Stimulated activated CD4-positive, alpha-beta T cell treated with anti-CD3 and anti-CD28 coated beads, Interleukin-15, amount 100 ng/mL, for 48 hours (primary cell): ENCODE measurements around the gene PANK1.

Experiments
- DNase-seq, 2 donors: peaks; one replicate each; pipeline ENCODE4 v3.0.0-alpha.2; 2020; ENCODE audit warnings: low read depth in 2 of 2

The PANK1 gene

GRCh38 chr10:89644967-89645741 lies at the start of gene PANK1:
Gene PANK1 (minus strand): TSS chr10:89645242. CDS start chr10:89644891, 351 bp downstream.
- peak; percentile 60 to 63 for DNase-seq

GRCh38 chr10:89693176-89693575 lies 48.1 kb upstream of the PANK1 start:
- no peak for DNase-seq

- no peak for DNase-seq
Measured at GRCh38 chr10:89692416-89692815, 47.4 kb upstream of the PANK1 start.

- no peak for DNase-seq
Measured at GRCh38 chr10:89690027-89690426, 45.0 kb upstream of the PANK1 start.

- DNase-seq, result no peak
Measured at GRCh38 chr10:89685936-89686335, 40.9 kb upstream of the PANK1 start.

GRCh38 chr10:89684604-89685003 lies 39.6 kb upstream of the PANK1 start:
- no peak for DNase-seq

GRCh38 chr10:89683883-89684282 lies 38.8 kb upstream of the PANK1 start:
- no peak for DNase-seq

- DNase-seq, result no peak
Measured at GRCh38 chr10:89679986-89680385, 34.9 kb upstream of the PANK1 start.

GRCh38 chr10:89677341-89677740 lies 32.3 kb upstream of the PANK1 start:
- no peak for DNase-seq

GRCh38 chr10:89670926-89671325 lies 25.9 kb upstream of the PANK1 start:
- DNase-seq, result no peak

GRCh38 chr10:89669985-89670384 lies 24.9 kb upstream of the PANK1 start:
- no peak for DNase-seq

- no peak for DNase-seq
Measured at GRCh38 chr10:89668386-89669071, 23.5 kb upstream of the PANK1 start.

GRCh38 chr10:89666138-89666537 lies 21.1 kb upstream of the PANK1 start:
- DNase-seq, result no peak

- no peak for DNase-seq
Measured at GRCh38 chr10:89665302-89665701, 20.3 kb upstream of the PANK1 start.

- DNase-seq, result no peak
Measured at GRCh38 chr10:89664203-89664602, 19.2 kb upstream of the PANK1 start.

- no peak for DNase-seq
Measured at GRCh38 chr10:89663144-89663543, 18.1 kb upstream of the PANK1 start.

- DNase-seq, result no peak
Measured at GRCh38 chr10:89662596-89662995, 17.6 kb upstream of the PANK1 start.

GRCh38 chr10:89659143-89660131 lies 14.4 kb upstream of the PANK1 start:
- no peak for DNase-seq

GRCh38 chr10:89657302-89657701 lies 12.3 kb upstream of the PANK1 start:
- no peak for DNase-seq

- DNase-seq, result no peak
Measured at GRCh38 chr10:89655722-89656121, 10.7 kb upstream of the PANK1 start.

- DNase-seq, result no peak
Measured at GRCh38 chr10:89653410-89653869, 8.4 kb upstream of the PANK1 start.

- DNase-seq, result no peak
Measured at GRCh38 chr10:89652806-89653370, 7.8 kb upstream of the PANK1 start.
